ENCODE measurements around the gene NFKBIZ. TPM values are rescaled to one million over a fixed set of nuclear protein-coding genes. Genes with fewer than 3 reads are reported as not detected.
A peak's percentile ranks its signal among the peaks of the same experiment; 100 is the strongest.

The NFKBIZ gene
- total and polyA plus RNA-seq, 2 experiments from 2014 or later: 15.7 to 19.1 TPM

- peak; percentile 60 for DNase-seq
Observed at GRCh38 chr3:101813817-101814440, 35.4 kb upstream of the NFKBIZ start.

GRCh38 chr3:101814835-101815234, 34.5 kb upstream of the NFKBIZ start:
- Histone ChIP-seq H3K36me3 (ENCODE audit: low read depth) (no peaks in the 10 kb centered on the region), H3K4me2 (ENCODE audit: unreplicated experiment) (no peak overlapping the region), H2AFZ (no peak overlapping the region), H3K4me3 (no peak overlapping the region), H4K20me1 (ENCODE audit: insufficient read depth) (no peaks in the 10 kb centered on the region), H3K9me3 (ENCODE audit: low read depth) (no peaks in the 10 kb centered on the region), H3K9me2 (ENCODE audit: insufficient read depth) (no peaks in the 10 kb centered on the region), H3K4me1 (ENCODE audit: insufficient read depth) (peaks cover 12% of the 10 kb centered on the region), H3K27ac (no peak overlapping the region), H3K27me3 (replicated peaks; ENCODE audit: insufficient read depth) (no peaks in the 10 kb centered on the region), H3K79me2 (ENCODE audit: insufficient read depth) (no peaks in the 10 kb centered on the region), H3K9ac (no peak overlapping the region), H3F3A (ENCODE audit: insufficient read depth) (no peaks in the 10 kb centered on the region)
- in situ Hi-C loops (cut with MboI): loop anchor here (25.0 kb wide), 1 partner anchor 722 kb away; no protein-coding TSS in a partner anchor
- 96 to 97% methylated on average over 3 of the region's 3 CpGs for WGBS, 2 experiments (ENCODE audit: low coverage in 1 of 2, low lambda C conversion rate in 2 of 2, missing lambda C conversion rate in 2 of 2)
- no peak for TF ChIP-seq EZH2phosphoT487 (IDR thresholded peaks at IDR 0.05; ENCODE audit: insufficient read depth, low read depth)
- TF ChIP-seq EZH2 (IDR thresholded peaks at IDR 0.05; ENCODE audit: insufficient read depth, poor library complexity, severe bottlenecking): no peak
- DNase-seq: no peak

More at GRCh38 chr3:101813817-101814440, 35.4 kb upstream of the NFKBIZ start:
- no peak overlapping the region for H3K9ac ChIP-seq
- H4K20me1 ChIP-seq (ENCODE audit: insufficient read depth): no peaks in the 10 kb centered on the region
- H3K79me2 ChIP-seq (ENCODE audit: insufficient read depth): no peaks in the 10 kb centered on the region
- H3F3A ChIP-seq (ENCODE audit: insufficient read depth): no peaks in the 10 kb centered on the region
- in situ Hi-C loops (cut with MboI): loop anchor here (25.0 kb wide), 1 partner anchor 723 kb away; no protein-coding TSS in a partner anchor
- no peaks in the 10 kb centered on the region for H3K9me2 ChIP-seq (ENCODE audit: insufficient read depth)
- no peaks in the 10 kb centered on the region for H3K27me3 ChIP-seq (replicated peaks; ENCODE audit: insufficient read depth)
- H3K4me1 ChIP-seq (ENCODE audit: insufficient read depth): peaks cover 17% of the 10 kb centered on the region
- H3K9me3 ChIP-seq (ENCODE audit: low read depth): no peaks in the 10 kb centered on the region
- H3K4me2 ChIP-seq (ENCODE audit: unreplicated experiment): no peak overlapping the region
- no peak overlapping the region for H2AFZ ChIP-seq
- no peaks in the 10 kb centered on the region for H3K36me3 ChIP-seq (ENCODE audit: low read depth)
- no peak overlapping the region for H3K4me3 ChIP-seq
- WGBS, 2 experiments (ENCODE audit: low coverage in 1 of 2, low lambda C conversion rate in 2 of 2, missing lambda C conversion rate in 2 of 2): 20 to 27% methylated on average over 7 of the region's 7 CpGs
- TF ChIP-seq EZH2phosphoT487 (IDR thresholded peaks at IDR 0.05; ENCODE audit: insufficient read depth, low read depth) (no peak), EZH2 (IDR thresholded peaks at IDR 0.05; ENCODE audit: insufficient read depth, poor library complexity, severe bottlenecking) (no peak)
- H3K27ac ChIP-seq: no peak overlapping the region

DNA sequence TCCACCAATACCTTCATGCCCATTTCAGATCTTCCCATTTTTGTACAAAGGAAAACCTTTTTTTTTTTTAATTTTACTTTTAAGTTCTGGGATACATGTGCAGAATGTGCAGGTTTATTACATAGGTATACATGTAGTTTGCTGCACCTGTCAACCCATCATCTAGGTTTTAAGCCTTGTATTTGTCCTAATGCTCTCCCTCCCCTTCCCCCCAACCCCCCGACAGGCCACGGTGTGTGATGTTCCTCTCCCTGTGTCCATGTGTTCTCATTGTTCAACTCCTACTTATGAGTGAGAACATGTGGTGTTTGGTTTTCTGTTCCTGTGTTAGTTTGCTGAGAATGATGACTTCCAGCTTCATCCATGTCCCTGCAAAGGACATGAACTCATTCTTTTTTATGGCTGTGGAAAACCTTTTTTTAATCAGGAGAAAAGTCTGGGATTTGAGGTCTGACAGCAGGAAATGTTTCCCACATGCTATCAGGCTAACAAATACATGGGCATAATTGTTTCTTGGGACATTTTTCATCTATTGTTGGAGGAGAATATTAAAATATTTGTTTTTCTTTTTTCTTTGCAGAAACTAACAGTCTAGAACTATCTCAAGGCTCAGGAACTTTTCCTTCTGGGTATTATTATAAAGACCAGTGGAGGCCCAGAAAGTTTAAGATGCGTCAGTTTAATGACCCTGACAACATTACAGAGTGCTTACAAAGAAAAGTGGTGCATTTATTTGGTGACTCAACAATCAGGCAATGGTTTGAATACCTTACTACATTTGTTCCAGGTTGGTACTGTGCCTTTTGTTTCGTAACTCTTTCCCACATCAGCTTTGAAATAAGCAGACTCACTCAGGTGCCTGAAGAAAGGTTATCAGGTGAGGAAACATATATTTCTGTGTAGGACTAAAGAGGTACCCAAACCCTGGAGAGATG, 32.8 kb upstream of the NFKBIZ start:
- Histone ChIP-seq H3K27me3 (replicated peaks; ENCODE audit: insufficient read depth) (no peaks in the 10 kb centered on the region), H3K9me3 (ENCODE audit: low read depth) (no peaks in the 10 kb centered on the region), H3K9me2 (ENCODE audit: insufficient read depth) (no peaks in the 10 kb centered on the region), H3K9ac (no peak overlapping the region), H3K27ac (0 out of 2 replicates have a peak overlapping the region, but pooled peaks have one; percentile 2), H3K4me2 (ENCODE audit: unreplicated experiment) (no peak overlapping the region), H4K20me1 (ENCODE audit: insufficient read depth) (no peaks in the 10 kb centered on the region), H3K4me3 (no peak overlapping the region), H3K79me2 (ENCODE audit: insufficient read depth) (no peaks in the 10 kb centered on the region), H2AFZ (no peak overlapping the region), H3F3A (ENCODE audit: insufficient read depth) (no peaks in the 10 kb centered on the region), H3K4me1 (ENCODE audit: insufficient read depth) (peaks cover 9% of the 10 kb centered on the region), H3K36me3 (ENCODE audit: low read depth) (no peaks in the 10 kb centered on the region)
- in situ Hi-C loops (cut with MboI): loop anchor here (25.0 kb wide), 1 partner anchor 721 kb away; no protein-coding TSS in a partner anchor
- WGBS, 2 experiments (ENCODE audit: low coverage in 1 of 2, low lambda C conversion rate in 2 of 2, missing lambda C conversion rate in 2 of 2): 31 to 42% methylated on average over 4 of the region's 4 CpGs
- DNase-seq: peak; percentile 46
- no peak for TF ChIP-seq EZH2phosphoT487 (IDR thresholded peaks at IDR 0.05; ENCODE audit: insufficient read depth, low read depth)
- no peak for TF ChIP-seq EZH2 (IDR thresholded peaks at IDR 0.05; ENCODE audit: insufficient read depth, poor library complexity, severe bottlenecking)

- TF ChIP-seq EZH2 (IDR thresholded peaks at IDR 0.05; ENCODE audit: insufficient read depth, poor library complexity, severe bottlenecking) (no peak), EZH2phosphoT487 (IDR thresholded peaks at IDR 0.05; ENCODE audit: insufficient read depth, low read depth) (no peak)
- H3K9ac ChIP-seq: no peak overlapping the region
- no peak overlapping the region for H3K4me2 ChIP-seq (ENCODE audit: unreplicated experiment)
- no peaks in the 10 kb centered on the region for H3F3A ChIP-seq (ENCODE audit: insufficient read depth)
- in situ Hi-C loops (cut with MboI): loop anchor here (25.0 kb wide), 1 partner anchor 719 kb away; no protein-coding TSS in a partner anchor
- H3K4me3 ChIP-seq: no peak overlapping the region
- WGBS, 2 experiments (ENCODE audit: low coverage in 1 of 2, low lambda C conversion rate in 2 of 2, missing lambda C conversion rate in 2 of 2): 96% methylated on average over 5 of the region's 5 CpGs
- H3K4me1 ChIP-seq (ENCODE audit: insufficient read depth): peaks cover 9% of the 10 kb centered on the region
- no peak overlapping the region for H3K27ac ChIP-seq
- H2AFZ ChIP-seq: no peak overlapping the region
- no peaks in the 10 kb centered on the region for H3K79me2 ChIP-seq (ENCODE audit: insufficient read depth)
- no peaks in the 10 kb centered on the region for H3K9me3 ChIP-seq (ENCODE audit: low read depth)
- H3K36me3 ChIP-seq (ENCODE audit: low read depth): no peaks in the 10 kb centered on the region
- no peaks in the 10 kb centered on the region for H3K27me3 ChIP-seq (replicated peaks; ENCODE audit: insufficient read depth)
- no peaks in the 10 kb centered on the region for H4K20me1 ChIP-seq (ENCODE audit: insufficient read depth)
- DNase-seq: no peak
- no peaks in the 10 kb centered on the region for H3K9me2 ChIP-seq (ENCODE audit: insufficient read depth)
Observed at GRCh38 chr3:101817992-101818391, 31.3 kb upstream of the NFKBIZ start.

Data from GM23248 (cell line).